ENCODE measurements around the gene CDX4.
"Not testable (repeated sequence)": the region's sequence is repeated elsewhere in the genome, so short reads cannot be mapped to it uniquely, and the experiment has no call there.

CDX4 gene

GRCh38 chrX:73478961-73479360 lies 32.1 kb downstream of the CDX4 start:
- H3K4me3 ChIP-seq (ENCODE audit: low read depth, low read length) = no peak overlapping the region
- H3K4me1 ChIP-seq (ENCODE audit: control insufficient read depth, insufficient read depth, low read length) = no peaks in the 10 kb centered on the region
- no peak overlapping the region for H3K27ac ChIP-seq (ENCODE audit: low read depth, low read length)
- H3K36me3 ChIP-seq (ENCODE audit: control insufficient read depth, insufficient read depth, low read length) = no peaks in the 10 kb centered on the region
- H3K9ac ChIP-seq (ENCODE audit: low read depth, low read length) = no peak overlapping the region
- peaks cover 9% of the 10 kb centered on the region for H3K9me3 ChIP-seq (ENCODE audit: control insufficient read depth, insufficient read depth, low read length)
- no peaks in the 10 kb centered on the region for H3K27me3 ChIP-seq (ENCODE audit: control insufficient read depth, insufficient read depth, low read length)

- Histone ChIP-seq H3K4me3 (ENCODE audit: low read depth, low read length) (no peak overlapping the region), H3K9ac (ENCODE audit: low read depth, low read length) (no peak overlapping the region), H3K36me3 (ENCODE audit: control insufficient read depth, insufficient read depth, low read length) (no peaks in the 10 kb centered on the region), H3K4me1 (ENCODE audit: control insufficient read depth, insufficient read depth, low read length) (no peaks in the 10 kb centered on the region), H3K27me3 (ENCODE audit: control insufficient read depth, insufficient read depth, low read length) (no peaks in the 10 kb centered on the region; the same call in 1 of the 2 replicates), H3K27ac (ENCODE audit: low read depth, low read length) (no peak overlapping the region), H3K9me3 (ENCODE audit: control insufficient read depth, insufficient read depth, low read length) (peaks cover 3% of the 10 kb centered on the region)
Measured at GRCh38 chrX:73481521-73481920, 34.7 kb downstream of the CDX4 start.

GRCh38 chrX:73490661-73491060 lies 43.8 kb downstream of the CDX4 start:
- Histone ChIP-seq H3K27ac (ENCODE audit: low read depth, low read length) (no peak overlapping the region), H3K27me3 (ENCODE audit: control insufficient read depth, insufficient read depth, low read length) (no peaks in the 10 kb centered on the region; the same call in 1 of the 2 replicates), H3K9me3 (ENCODE audit: control insufficient read depth, insufficient read depth, low read length) (no peaks in the 10 kb centered on the region), H3K4me1 (ENCODE audit: control insufficient read depth, insufficient read depth, low read length) (no peaks in the 10 kb centered on the region), H3K9ac (ENCODE audit: low read depth, low read length) (no peak overlapping the region), H3K4me3 (ENCODE audit: low read depth, low read length) (no peak overlapping the region), H3K36me3 (ENCODE audit: control insufficient read depth, insufficient read depth, low read length) (no peaks in the 10 kb centered on the region)

- H3K9me3 ChIP-seq (ENCODE audit: control insufficient read depth, insufficient read depth, low read length); H3K27me3 ChIP-seq (ENCODE audit: control insufficient read depth, insufficient read depth, low read length); H3K27ac ChIP-seq (ENCODE audit: low read depth, low read length); H3K9ac ChIP-seq (ENCODE audit: low read depth, low read length); H3K4me3 ChIP-seq (ENCODE audit: low read depth, low read length); H3K4me1 ChIP-seq (ENCODE audit: control insufficient read depth, insufficient read depth, low read length); H3K36me3 ChIP-seq (ENCODE audit: control insufficient read depth, insufficient read depth, low read length): not testable (repeated sequence)
Measured at GRCh38 chrX:73492178-73492577, 45.3 kb downstream of the CDX4 start.
